Measurements from ENCODE around the gene GPR162. TPM values are rescaled to one million over a fixed set of nuclear protein-coding genes. Genes with fewer than 3 reads are reported as not detected.
"Not testable (repeated sequence)": the region's sequence is repeated elsewhere in the genome, so short reads cannot be mapped to it uniquely, and the experiment has no call there.

GPR162 gene
- total RNA-seq, 2 donors from 2014 or later: 0.78 TPM; not detected in 1

GRCh38 chr12:6869049-6870021 lies 47.7 kb downstream of the GPR162 start:
- WGBS, 2 donors: 23 to 27% methylated on average over 12 of the region's 12 CpGs
- Histone ChIP-seq H3K4me1 (peaks cover 47% of the 10 kb centered on the region), H3K27me3 (no peaks in the 10 kb centered on the region), H3K36me3 (replicated peaks in 1 of 2; ENCODE audit: insufficient read depth in 1 of 2, low read depth in 2 of 2) (peaks cover 0 to 4% of the 10 kb centered on the region in 2 donors), H3K4me3 (no peak overlapping the region), H3K27ac (peak overlapping the region in 3 of 4 donors; percentile 20 to 96 (median 83)), H3K9me3 (no peaks in the 10 kb centered on the region)
- DNase-seq: peak; percentile 86 to 90 (median 88)
- intact Hi-C loops (cut with DNase I): no loop called here
- peak; percentile 25 for ATAC-seq
- peak; percentile 86 to 95 (median 92) for TF ChIP-seq CTCF (IDR thresholded peaks at IDR 0.05)
- TF ChIP-seq POLR2A (IDR thresholded peaks at IDR 0.05): no peak

GRCh38 chr12:6870304-6870703 lies 48.7 kb downstream of the GPR162 start:
- ATAC-seq; H3K9me3 ChIP-seq; H3K4me3 ChIP-seq; intact Hi-C loops (cut with DNase I); H3K36me3 ChIP-seq (replicated peaks in 1 of 2; ENCODE audit: insufficient read depth in 1 of 2, low read depth in 2 of 2); DNase-seq; H3K27me3 ChIP-seq; H3K27ac ChIP-seq: not testable (repeated sequence)
- H3K4me1 ChIP-seq: peaks cover 47% of the 10 kb centered on the region
- 54% methylated on average over 4 of the region's 4 CpGs for WGBS, 2 donors

- H3K4me1 ChIP-seq: peaks cover 47% of the 10 kb centered on the region
- H3K4me3 ChIP-seq: no peak overlapping the region
- intact Hi-C loops (cut with DNase I): no loop called here
Observed at GRCh38 chr12:6871052-6871957, 49.7 kb downstream of the GPR162 start.

GRCh38 chr12:6872073-6873048 lies 50.7 kb downstream of the GPR162 start:
- H3K9me3 ChIP-seq: no peaks in the 10 kb centered on the region
- 0 to 1% methylated on average over 10 to 40 of the region's 40 CpGs for WGBS, 2 donors
- ATAC-seq (peak; percentile 69), DNase-seq (peak; percentile 82 to 87 (median 84))
- H3K27me3 ChIP-seq: no peaks in the 10 kb centered on the region
- H3K36me3 ChIP-seq (replicated peaks in 1 of 2; ENCODE audit: insufficient read depth in 1 of 2, low read depth in 2 of 2): peaks cover 0 to 4% of the 10 kb centered on the region in 2 donors
- H3K4me3 ChIP-seq: peak overlapping the region; percentile 20 to 75
- TF ChIP-seq CTCF (IDR thresholded peaks at IDR 0.05) (peak; percentile 89 to 98 (median 94)), POLR2A (IDR thresholded peaks at IDR 0.05) (no peak)
- H3K4me1 ChIP-seq: peaks cover 40% of the 10 kb centered on the region
- H3K27ac ChIP-seq: peak overlapping the region; percentile 8 to 82 (median 68)
- intact Hi-C loops (cut with DNase I): no loop called here

More at GRCh38 chr12:6871052-6871957, 49.7 kb downstream of the GPR162 start:
- TF ChIP-seq CTCF (IDR thresholded peaks at IDR 0.05) (no peak), POLR2A (IDR thresholded peaks at IDR 0.05) (peak in 1 of 3 donors; percentile 7)
- ATAC-seq (no peak), DNase-seq (no peak)
- Histone ChIP-seq H3K36me3 (replicated peaks in 1 of 2; ENCODE audit: insufficient read depth in 1 of 2, low read depth in 2 of 2) (peaks cover 0 to 4% of the 10 kb centered on the region in 2 donors), H3K27me3 (no peaks in the 10 kb centered on the region), H3K27ac (peak overlapping the region in 2 of 4 donors; percentile 54 to 82), H3K9me3 (no peaks in the 10 kb centered on the region)
- 59 to 69% methylated on average over 3 to 12 of the region's 12 CpGs for WGBS, 2 donors
